CD4-positive, alpha-beta T cell treated with Interferon gamma for 1 hour (primary cell): ENCODE measurements around the gene PIM3.

Experiments used
- DNase-seq: peaks from one replicate; pipeline ENCODE4 v3.0.0-alpha.2; 2020

The PIM3 gene

DNA sequence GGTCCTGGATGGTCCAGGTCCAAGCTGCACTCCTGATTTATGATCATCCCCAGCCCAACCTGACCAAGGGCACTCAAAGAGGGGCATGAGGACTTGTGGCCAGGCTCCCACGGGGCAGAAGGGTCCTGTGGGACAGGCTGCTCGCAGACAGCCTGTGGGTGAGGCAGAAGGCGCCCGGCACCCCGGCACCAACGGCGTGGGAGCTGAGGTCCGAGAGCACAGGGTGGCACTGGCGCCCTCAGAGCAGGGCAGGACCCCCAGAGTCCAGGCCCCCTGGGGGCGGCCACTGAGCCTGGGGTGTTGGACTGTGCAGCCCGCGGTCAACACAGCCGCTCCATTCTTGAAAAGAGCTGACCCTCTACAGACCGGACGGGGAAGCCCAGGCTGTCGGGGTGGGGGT lies 48.7 kb downstream of the PIM3 start:
- no peak for DNase-seq

DNA sequence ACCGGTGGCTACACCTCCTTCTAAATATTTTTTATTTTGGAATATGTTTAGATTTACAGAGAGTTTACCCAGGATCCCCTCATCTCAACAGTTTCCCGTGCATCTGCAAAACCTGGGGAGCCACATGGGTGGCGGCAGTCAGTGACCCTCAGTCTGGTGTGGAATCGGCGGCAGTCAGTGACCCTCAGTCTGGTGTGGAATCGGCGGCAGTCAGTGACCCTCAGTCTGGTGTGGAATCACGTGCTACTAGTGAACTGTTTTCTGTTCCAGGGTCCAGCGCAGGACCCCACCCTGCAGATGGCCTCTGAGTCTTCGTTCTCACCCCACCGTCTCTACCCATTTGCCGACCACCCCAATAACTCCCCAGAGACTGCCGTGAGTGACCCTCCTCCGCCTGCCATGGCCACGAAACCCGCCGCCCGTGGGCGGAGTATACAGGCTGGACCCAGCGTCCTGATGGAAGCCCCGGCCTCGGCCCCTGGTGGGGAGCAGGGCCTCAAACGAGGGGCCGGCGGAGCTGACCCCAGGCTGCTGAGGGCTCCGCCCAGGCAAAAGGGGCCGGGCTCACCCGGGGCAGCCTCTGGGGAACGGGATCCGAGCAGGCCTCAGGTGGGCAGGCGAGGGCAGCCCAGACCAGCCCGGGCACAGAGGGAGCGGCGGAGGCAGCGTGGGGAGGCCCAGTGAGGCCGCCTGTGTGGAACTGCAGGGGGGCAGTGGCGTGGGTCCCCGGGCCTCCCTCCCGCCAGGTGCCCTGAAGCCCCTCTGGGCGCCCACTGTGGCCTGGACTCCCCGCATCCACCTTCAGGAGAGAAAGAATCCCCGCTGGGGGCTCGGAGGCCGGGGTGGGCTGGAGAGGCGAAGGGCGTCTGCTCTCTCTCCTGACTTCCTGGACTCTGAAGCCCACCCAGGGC lies 49.4 kb downstream of the PIM3 start:
- DNase-seq, result no peak

DNA sequence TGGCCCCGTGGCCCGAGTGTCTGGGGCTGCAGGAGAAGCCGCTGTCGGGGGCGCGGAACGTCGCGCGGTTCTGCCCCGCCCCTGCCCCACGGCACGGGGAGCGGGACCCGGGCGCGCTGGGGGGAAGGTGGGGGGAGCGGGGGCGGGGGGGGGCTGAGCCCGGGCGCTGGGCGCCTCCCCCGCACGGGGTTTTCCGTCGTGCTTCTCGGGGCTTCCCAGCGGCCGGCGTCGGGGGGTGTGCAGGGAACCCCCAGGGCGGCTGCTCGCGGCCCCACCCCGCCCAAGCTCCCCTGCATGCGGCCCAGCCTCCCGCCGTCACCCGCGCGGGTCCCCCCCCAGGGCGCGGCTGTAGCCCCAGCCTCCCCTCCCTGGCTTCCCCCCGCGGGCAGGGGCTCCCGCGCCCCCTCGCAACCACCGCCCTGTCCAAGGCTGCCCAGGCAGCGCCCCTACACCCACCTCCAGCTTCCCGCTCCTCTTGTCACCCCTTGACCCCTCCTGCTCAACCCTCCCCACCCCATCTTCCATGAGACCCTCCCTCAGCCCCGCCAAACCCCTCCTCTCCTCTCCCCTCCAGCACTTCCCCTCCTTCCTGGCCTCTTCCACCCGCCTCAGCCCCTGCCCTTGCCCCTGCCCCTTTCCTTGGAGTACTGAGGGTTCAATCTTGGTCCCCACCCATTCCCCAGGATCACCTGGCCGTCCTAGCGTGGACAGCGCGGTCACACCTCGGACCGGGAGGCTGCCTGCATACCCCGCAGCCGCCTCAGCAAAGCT lies 50.3 kb downstream of the PIM3 start:
- DNase-seq, result peak; percentile 80

DNA sequence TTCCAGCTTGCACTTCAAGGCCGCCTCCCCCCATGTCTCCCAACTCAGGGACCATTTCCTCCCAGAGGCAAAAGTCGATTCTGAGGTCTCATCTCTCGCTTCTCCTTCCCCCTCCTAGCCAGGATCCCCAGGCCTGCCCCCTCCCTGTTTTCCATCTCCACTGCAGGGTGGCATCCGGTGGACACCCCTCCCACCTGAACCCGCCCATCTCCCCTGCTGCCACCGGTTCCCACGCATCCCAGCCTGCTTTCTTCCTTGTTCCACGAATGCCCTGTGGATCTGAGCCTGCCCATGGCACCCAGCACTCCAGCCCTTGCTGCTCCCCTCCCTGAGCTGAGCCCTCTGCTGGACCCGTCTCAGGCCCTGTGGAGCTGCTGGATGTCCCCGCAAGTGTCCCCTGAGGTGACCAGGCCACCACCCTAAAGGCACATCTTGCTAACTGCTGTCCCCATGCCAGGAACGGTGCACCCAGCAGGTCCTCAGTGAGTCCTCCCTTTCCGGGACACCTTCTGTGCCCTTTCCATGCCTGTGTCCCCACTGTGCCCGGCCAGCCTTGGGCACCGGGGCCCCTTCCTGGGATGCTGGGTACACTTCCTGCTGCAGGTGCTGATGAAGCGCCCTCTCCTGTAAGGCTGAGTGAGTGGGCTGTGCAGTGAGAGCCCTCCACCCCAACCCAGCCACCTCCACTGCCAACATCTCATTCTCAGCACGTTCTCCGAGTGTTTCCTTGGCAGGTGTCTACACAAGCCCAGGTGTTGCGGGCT lies 51.1 kb downstream of the PIM3 start:
- no peak for DNase-seq

DNA sequence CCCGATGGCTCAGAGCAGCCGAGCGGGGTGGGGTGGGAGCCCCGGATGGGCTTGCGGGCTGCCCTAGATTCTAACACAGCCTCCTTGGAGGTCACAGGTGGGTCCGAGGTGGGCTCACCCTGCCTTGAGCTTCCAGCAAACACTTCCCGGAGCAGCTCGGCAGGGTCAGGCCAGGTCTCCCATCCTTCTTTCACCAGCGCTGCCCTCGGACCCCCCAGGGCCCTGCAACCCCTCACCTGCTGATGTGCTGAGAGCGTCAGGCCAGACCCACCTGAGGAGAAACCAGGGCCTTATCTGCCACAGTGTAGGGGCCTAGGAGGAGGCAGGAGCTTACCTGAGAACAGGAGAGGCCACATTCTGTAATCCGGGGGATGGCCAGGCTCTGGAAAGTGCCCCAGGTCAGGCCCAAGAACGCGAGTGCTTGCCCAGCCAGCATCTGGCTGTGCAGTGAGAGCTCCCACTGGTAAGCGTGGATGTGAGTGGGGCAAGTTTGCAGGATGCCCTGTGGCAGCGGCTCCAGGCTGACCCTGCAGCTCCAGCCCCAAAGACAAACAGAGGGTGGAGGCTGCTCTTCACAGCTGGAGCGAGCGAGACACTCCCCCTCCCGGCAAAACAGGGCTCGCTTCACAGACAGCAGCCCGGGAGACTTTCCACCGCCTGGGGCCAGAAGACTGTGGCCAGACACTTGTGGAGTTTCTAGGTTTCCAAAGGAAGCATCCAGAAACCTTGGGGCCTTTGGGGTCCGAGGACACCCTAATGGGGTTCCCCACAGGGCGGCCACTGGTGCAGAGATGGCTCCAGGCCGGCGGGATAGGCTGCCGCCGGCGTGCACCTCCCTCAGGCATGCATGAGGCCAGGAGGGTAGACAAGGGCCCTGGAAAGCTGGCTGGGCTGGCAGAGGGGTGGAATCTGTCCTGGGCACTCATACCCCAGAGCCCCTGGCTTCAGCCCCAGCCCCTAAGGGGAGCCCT lies 51.9 kb downstream of the PIM3 start, which contains the start of gene IL17REL:
IL17REL (minus strand) TSS at position 555 of the 971 bp plus-strand sequence; CDS start at position 436, 119 bp downstream.
- no peak for DNase-seq
